HG02973 (cell line): ENCODE data around the gene ZNF831.

Experiments
- ATAC-seq: cut with Tn5 transposase; IDR thresholded peaks from one replicate; pipeline ENCODE4 v1.9.1; 2021; ENCODE audit warnings: moderate library complexity; ENCODE audit not compliant: unreplicated experiment

The ZNF831 gene

DNA sequence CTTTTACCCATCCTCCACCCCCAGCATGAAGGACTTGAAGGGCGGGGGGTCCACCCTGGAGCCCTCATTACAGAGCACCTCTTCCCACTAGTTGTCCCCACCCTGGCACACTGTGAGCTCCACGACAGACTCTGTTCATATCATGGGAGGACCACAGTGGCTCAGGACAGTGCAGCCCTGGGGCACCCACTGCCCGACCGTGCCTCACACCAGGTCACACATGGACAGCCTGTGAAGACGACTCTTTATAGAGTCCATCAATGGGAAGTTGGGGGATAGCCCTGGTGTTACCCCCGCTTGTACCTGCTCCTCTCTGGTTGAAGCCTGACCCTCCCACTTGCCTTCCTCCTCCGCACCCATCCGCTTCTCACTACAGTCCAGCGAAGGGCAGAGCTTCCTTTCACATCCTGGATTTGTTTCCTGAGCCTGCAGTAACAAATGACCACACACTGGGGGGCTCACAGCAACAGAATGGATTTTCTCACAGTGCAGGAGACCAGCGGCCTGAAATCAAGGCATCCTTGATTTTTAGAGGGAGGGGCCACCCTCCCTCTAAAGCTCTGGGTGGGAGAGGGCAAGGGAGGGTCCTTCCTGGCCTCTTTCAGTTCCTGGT lies 15.5 kb downstream of the ZNF831 start:
- ATAC-seq = no peak

DNA sequence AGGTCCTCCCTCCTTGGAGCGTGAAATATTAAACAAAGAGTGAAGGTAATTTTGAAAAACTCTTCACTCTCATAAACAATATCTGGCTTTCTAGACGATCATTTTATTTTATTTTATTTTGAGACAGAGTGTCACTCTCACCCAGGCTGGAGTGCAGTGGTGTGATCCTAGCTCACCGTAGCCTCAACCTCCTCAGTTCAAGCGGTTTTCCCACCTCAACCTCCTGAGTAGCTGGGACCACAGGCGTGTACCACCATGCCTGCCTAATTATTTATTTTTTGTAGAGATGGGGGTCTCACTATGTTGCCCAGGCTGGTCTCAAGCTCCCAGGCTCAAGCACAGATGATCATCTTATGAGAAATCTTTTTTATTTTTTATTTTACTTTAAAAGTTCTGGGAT lies 16.4 kb downstream of the ZNF831 start:
- ATAC-seq = no peak

DNA sequence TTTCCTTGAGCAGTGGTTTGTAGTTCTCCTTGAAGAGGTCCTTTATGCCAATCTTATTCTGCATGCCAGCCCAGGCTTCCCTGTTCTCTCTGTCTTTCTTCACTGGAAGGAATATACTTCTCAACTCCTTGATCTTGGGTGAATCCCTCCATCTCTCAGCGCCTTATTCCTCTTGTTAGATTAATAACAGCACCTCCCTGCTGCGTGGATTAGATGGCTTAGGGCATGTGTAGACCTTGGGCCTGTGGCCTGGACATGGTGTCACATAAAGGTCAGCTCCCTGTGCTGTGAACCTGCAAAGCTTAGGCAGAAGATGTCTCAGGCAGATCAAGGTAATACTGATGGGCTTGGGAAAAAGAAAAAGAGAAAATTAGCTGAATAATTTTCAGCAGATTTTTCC lies 18.3 kb downstream of the ZNF831 start:
- ATAC-seq = no peak

DNA sequence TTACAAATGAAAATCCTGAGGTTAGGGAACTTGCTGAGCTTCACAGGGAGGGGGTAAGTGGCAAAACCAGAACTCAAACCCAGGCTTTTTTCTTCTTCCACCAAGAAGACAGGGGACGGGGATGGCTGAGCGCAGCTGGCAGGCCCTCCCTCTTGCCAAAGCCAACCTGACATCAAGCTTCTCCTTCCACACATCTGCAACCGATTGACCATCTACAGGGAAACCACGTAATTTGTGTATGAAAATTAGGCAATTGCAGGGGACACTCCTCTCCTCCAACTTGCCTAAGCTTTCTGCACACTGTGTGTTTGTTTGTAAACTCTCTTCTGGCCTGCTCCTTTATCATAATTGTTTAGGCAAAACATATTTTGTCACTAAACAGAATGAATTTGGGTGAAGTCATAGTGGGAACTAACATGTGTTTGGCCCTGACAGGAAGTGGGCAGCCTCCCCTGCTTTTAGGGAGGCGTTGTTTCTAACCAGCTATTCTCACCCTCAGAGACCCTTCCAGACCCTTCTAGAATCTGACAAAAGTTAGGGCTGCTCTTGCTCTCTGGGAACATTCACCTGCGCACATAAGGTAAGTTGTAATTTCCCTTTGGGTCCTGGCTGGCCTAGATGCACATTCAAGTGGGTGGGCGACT lies 18.9 kb downstream of the ZNF831 start:
- ATAC-seq = no peak

DNA sequence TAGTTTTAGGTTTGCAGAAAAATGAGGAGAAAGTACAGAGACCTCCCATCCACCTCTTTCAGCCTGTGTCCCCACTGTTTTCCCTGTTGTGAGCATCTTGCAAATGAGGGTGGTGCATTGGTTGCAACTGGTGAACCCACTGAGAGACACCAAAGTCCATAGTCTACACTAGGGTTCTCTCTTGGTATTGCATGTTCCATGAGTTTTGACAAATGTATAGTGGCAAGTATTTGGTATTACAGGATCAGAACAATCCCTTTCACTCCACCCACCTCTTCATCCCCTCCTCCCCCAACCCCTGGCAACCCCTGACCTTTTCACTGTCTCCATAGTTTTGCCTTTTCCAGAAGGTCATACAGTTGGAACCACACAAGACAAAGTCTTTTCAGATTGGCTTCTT lies 20.1 kb downstream of the ZNF831 start:
- ATAC-seq = no peak

DNA sequence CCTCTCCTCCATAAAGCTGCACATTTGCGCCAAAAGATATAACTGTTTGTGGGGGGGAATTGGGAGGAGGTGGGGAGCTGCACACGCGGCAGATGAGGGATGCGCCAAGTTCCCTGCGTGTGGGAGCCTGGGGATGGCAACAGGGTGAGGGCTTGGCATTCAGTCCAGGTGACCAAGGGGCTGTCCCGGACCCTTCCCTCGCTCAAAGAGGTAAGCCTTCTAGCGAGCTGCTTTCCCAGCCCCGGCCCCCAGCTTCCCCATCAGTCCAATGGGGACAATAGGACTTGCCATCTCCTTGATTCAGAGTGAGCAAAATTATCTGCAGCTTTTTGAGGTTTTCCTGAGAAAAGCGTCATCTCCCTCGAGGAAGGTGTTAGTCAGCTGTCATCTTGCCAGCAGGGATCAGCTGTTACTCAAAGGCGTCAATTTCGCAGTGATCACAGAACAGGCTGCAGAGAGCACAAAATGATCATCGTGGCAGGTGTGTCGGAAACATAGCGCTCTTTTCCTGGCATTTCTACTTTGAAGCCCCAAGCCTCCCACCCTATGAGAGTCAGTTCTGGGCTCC lies 21.3 kb downstream of the ZNF831 start:
- ATAC-seq = no peak

DNA sequence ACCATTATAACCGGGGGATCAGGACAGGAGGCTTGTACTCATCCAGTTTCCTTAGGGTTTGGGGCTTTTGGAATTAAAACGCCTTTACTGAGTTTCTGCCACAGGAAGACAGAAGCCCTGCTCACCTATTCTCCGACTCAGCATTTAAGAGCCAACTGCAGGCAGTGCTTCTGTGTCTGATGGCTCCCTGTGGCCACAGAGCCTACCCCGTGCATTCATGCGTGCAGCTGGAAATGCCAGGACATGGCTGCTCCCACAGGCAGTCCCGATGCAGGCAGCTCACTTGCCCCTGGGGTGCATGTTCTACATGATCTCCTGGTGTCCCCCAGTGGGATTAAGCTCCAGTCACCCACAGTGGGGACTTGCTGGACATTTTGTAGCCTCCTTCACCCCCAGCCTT lies 22.2 kb downstream of the ZNF831 start:
- ATAC-seq = no peak

DNA sequence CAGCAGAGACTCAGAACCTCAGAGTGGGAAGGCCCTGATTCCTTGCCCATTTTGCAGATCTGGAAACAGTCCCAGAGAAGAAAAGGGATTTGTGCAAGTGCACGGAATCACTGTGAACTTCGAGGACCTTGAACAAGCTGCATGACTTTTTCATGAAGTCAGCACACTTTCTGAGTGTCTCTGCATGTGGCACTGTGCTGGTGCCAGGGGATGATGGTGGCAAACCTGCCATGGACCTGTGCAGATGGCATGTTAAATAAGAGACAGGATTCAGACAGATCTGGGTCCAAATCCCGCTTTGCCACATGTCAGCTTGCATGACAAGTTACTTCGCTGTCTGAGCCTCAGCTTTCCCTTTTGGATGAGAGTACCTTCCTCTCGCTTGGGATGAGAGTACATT lies 26.8 kb downstream of the ZNF831 start:
- no peak for ATAC-seq

DNA sequence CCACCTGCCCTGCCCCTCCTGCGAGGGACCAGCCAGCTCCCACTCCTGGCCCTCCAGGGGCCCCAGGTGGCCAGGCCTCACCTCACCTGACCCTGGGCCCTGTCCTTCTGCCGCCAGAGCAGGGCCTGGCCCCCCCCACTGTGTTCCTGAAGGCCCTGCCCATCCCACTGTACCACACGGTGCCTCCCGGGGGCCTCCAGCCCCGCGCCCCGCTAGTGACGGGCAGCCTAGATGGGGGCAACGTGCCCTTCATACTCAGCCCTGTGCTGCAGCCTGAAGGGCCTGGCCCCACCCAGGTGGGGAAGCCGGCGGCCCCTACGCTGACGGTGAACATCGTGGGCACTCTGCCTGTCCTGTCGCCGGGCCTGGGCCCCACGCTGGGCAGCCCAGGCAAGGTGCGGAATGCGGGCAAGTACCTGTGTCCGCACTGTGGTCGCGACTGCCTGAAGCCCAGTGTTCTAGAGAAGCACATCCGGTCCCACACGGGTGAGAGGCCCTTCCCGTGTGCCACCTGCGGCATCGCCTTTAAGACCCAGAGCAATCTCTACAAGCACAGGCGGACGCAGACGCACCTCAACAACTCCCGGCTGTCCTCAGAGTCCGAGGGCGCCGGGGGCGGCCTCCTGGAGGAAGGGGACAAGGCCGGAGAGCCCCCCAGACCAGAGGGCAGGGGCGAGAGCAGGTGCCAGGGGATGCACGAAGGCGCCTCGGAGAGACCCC lies 27.6 kb downstream of the ZNF831 start:
- ATAC-seq = no peak

DNA sequence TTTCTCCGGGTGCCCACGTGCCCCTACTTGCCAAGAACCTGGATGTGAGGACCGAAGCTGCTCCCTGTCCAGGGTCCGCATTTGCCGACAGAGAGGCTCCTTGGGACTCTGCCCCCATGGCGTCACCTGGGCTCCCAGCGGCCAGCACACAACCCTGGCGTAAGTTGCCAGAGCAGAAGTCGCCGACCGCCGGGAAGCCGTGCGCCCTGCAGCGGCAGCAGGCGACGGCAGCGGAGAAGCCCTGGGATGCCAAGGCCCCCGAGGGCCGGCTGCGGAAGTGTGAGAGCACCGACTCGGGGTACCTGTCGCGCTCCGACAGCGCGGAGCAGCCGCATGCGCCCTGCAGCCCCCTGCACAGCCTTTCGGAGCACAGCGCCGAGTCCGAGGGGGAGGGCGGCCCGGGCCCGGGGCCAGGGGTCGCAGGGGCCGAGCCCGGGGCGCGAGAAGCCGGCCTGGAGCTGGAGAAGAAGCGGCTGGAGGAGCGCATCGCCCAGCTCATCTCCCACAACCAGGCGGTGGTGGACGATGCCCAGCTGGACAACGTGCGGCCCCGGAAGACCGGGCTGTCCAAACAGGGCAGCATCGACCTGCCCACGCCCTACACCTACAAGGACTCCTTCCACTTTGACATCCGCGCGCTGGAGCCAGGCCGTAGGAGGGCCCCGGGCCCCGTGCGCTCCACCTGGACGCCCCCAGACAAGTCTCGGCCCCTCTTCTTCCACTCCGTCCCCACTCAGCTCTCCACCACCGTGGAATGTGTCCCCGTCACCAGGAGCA lies 28.3 kb downstream of the ZNF831 start:
- no peak for ATAC-seq

DNA sequence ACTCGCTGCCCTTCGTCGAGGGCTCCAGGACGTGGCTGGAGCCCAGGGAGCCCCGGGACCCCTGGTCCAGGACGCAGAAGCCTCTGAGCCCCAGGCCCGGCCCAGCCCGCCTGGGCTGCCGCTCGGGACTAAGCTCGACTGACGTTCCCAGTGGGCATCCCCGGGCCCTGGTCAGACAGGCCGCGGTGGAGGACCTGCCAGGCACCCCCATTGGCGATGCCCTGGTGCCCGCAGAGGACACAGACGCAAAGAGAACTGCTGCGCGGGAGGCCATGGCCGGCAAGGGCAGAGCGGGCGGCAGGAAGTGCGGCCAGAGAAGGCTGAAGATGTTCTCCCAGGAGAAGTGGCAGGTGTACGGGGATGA lies 28.9 kb downstream of the ZNF831 start:
- no peak for ATAC-seq

DNA sequence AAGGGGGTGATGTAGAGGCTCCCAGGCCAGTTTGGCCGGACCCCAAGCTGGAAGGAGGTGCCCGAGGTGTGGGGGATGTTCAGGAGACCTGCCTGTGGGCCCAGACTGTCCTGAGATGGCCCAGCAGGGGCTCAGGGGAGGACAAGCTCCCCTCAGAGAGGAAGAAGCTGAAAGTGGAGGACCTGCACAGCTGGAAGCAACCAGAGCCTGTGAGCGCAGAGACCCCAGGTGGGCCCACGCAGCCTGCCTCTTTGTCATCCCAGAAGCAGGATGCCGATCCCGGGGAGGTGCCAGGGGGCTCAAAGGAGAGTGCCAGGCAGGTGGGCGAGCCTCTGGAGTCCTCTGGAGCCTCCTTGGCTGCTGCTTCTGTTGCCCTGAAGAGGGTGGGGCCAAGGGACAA lies 29.7 kb downstream of the ZNF831 start:
- no peak for ATAC-seq

DNA sequence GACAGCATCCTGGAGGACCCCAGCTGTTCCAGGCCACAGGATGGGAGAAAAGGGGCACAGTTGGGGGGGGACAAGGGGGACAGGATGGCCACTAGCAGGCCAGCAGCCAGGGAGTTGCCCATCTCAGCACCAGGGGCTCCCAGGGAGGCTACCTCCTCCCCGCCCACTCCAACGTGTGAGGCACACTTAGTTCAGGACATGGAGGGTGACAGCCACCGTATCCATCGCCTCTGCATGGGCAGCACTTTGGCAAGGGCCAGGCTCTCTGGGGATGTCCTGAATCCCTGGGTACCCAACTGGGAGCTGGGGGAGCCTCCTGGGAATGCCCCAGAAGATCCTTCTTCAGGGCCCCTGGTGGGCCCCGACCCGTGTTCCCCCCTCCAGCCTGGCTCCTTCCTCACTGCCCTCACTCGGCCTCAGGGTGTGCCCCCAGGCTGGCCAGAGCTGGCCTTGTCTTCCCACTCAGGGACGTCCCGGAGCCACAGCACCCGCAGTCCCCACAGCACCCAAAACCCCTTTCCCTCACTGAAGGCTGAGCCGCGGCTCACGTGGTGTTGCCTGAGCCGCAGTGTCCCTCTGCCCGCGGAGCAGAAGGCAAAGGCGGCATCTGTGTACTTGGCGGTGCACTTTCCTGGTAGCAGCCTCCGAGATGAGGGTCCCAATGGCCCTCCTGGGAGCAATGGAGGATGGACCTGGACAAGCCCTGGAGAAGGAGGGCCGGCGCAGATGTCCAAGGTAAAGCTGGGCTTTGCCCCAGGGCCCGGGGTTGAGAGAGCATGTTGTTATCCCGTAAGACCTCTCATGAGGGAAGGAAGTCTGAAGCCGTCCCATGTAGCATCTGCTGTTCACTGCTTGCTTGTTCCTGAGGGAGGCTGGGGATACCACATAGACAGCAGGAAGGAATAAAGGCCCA lies 30.7 kb downstream of the ZNF831 start:
- no peak for ATAC-seq

DNA sequence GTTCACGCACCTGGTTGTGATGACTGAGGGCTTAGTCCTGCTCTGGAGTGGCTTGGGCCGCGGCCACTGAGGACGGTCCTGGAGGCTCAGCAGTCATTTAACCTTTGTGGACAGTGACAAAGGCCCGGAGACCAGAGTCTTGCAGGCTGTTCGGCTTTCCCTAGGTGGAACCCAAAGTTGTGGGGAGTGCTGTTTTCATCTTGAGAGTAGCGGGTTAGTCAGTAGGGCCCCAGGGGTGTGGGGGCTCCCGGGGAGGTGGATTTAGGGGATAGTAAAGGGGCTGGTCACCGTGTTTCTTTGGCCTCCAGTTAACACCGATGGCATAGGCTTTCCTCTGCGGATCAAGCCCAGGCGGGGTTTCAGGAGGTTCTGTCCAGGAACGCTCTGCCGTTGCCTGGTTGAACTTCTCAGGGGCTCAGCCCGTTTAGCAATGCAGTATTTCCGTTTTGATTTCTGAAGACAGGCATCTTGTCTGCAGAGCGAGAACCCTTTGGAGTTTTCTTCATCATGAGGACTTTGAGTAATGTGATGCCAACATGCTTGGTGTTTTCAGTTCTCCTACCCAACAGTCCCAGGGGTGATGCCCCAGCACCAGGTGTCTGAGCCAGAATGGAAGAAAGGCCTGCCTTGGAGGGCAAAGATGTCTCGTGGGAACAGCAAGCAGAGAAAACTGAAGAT lies 31.8 kb downstream of the ZNF831 start:
- no peak for ATAC-seq

DNA sequence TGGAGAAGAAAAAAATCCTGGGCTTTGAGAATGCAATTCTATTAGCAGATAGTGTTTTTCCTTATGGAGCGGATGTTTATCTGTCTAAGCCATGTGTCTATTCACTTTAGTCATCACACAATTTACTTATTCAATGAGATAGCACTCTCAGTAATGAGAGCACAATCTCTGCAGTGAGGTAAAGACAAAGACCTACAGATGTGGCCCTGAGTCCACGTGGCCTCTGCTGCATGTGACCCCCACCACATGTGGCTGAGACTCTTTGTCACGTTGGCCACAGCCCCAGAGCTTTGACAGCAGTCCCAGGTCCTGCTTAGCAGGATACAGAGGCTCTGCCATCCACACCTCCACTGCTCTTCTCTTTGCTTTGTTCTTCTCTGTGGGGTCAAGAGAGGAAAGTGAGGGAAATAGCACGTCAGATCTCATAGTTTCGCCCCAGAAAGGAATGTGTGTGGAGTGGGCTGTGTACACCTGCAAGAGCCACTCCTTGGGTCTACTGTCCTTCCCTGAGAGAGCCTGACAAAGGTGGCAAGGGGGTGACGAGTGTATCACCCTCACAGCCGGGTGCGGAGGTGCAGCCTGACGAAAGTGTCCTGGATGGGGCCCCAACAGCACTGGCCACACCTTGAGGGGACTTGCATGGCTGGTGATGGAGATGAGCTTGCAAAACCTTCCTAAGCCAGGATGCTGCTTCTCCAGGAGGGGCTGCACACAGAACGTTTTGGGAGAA lies 40.7 kb downstream of the ZNF831 start:
- ATAC-seq = no peak

DNA sequence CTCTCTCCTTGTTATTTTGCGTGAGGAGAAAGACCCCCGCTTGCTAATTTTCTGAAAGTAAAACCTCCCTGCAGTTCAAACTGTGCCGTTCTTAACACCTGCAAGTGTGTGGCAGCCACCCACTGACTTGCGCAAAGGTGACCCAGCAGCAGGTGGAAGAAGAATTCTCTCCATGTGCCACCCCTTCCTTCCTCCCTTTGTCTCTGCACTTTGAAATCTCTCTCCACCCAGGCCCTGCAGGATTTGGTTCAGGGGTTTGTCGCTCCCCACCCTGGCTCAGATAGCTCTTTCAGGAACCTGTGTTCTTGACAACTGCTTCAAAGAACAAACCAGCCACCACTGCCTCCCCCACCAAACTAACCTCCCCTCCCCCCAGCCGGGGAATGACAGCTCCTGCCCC lies 41.4 kb downstream of the ZNF831 start:
- no peak for ATAC-seq

DNA sequence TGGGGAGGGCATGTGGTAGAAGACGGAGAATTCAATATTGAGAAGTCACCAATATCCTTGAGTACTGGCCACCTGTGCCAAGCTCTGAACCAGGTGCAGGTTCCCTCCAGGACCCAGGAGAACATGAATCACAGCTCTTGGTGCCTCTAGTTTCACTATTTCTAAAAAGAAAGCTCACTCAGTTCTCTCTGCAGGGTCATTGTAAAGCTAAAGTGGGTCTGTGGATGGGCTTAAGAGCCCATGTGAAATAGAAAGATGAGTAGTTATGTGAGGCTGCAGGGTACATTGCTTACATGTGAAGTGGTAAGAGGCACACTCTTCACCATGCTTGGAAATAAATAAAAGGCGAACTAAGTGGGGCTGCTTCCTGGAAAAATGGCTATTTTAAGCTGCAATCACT lies 43.6 kb downstream of the ZNF831 start:
- ATAC-seq = no peak

DNA sequence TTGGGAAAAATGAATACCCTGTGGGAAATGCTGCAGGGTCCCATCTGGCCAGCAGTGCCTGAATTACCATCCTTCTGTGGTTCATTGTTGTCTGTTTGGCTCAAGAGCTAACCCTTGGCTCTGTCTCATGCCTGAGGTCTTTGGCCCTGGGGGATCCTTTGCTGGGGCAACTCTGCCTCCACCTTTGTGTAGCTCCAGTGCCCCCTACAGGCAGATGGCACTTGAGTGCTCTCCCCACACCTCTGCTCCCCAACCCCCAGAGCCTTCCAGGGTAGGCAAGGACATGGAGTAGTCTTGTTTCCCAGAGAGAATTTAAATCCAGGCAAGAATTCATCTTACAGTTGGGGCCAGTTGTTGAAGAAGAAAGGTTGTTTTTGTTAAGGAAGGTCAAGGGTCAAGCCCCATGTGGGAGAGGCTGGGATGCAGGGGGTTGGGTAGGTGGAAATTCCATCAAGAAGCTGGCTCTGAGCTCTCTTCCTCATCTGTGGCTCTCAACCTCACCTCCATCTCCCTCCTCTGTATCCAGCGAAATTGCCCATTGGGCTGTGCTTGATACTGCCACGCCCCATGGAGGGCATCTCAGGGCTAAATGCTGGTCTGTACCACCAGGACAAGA lies 44.2 kb downstream of the ZNF831 start:
- ATAC-seq = no peak

DNA sequence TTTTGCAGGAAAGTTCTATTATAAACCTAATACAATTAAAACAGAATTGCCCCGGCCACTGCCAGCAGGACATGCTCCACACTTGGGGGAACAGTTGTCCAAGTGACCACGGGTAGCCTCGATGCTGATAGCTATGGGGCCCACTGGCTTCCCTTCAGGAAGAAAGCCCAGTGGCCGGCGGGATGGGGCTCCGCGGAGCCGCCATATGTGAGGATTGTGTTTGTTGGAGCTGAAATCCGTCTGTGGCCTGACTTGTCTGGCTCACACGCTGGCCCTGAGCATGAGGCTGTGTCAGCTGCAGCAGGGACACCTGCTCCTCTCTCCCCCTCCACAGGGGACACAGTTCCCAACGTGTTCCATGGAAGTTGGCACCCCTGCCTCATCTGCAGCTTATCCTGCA lies 46.6 kb downstream of the ZNF831 start:
- ATAC-seq = no peak
